ENCODE results near the gene PPP1R3C. TPM values are rescaled to one million over a fixed set of nuclear protein-coding genes. Genes with fewer than 3 reads are reported as not detected.

Gene PPP1R3C
- total and polyA plus RNA-seq, 12 donors = 7.8 to 52.9 (median 14.6) TPM

GRCh38 chr10:91614225-91614624 is 18.6 kb downstream of the PPP1R3C start:
- intact Hi-C loops (cut with DNase I) = no loop called here
- TF ChIP-seq POLR2A (IDR thresholded peaks at IDR 0.05) (no peak), CTCF (IDR thresholded peaks at IDR 0.05) (no peak)
- peak overlapping the region in 1 of 5 donors; percentile 13 for H3K27ac ChIP-seq

GRCh38 chr10:91613411-91614187 is 19.3 kb downstream of the PPP1R3C start:
- H3K4me1 ChIP-seq (replicated peaks in 1 of 2) = peaks cover 5 to 17% of the 10 kb centered on the region in 2 donors

More at GRCh38 chr10:91614225-91614624, 18.6 kb downstream of the PPP1R3C start:
- Histone ChIP-seq H3K4me1 (replicated peaks in 1 of 2) (peaks cover 2 to 14% of the 10 kb centered on the region in 2 donors), H3K36me3 (replicated peaks in 1 of 2) (no peaks in the 10 kb centered on the region), H3K4me3 (no peak overlapping the region), H3K9me3 (replicated peaks in 1 of 3) (no peaks in the 10 kb centered on the region), H3K27me3 (no peaks in the 10 kb centered on the region)
- WGBS, 4 donors = 74 to 88% (median 84%) methylated on average over 2 of the region's 2 CpGs
- DNase-seq = no peak

GRCh38 chr10:91610919-91611318 is 22.0 kb downstream of the PPP1R3C start:
- DNase-seq = no peak
- no peak for TF ChIP-seq CTCF (IDR thresholded peaks at IDR 0.05)
- TF ChIP-seq POLR2A (IDR thresholded peaks at IDR 0.05) = no peak
- no peaks in the 10 kb centered on the region for H3K27me3 ChIP-seq
- H3K4me3 ChIP-seq = no peak overlapping the region
- H3K9me3 ChIP-seq (replicated peaks in 1 of 3) = no peaks in the 10 kb centered on the region
- peaks cover 18 to 30% of the 10 kb centered on the region in 2 donors for H3K4me1 ChIP-seq (replicated peaks in 1 of 2)
- no peak overlapping the region for H3K27ac ChIP-seq
- intact Hi-C loops (cut with DNase I) = no loop called here
- H3K36me3 ChIP-seq (replicated peaks in 1 of 2) = no peaks in the 10 kb centered on the region
- WGBS, 4 donors = 81 to 90% (median 87%) methylated on average over 1 of the region's 1 CpG; no CpG with 5 or more reads in 1 of the 4 donors

More at GRCh38 chr10:91613411-91614187, 19.3 kb downstream of the PPP1R3C start:
- DNase-seq = peak in 6 of 7 donors; percentile 44 to 72 (median 69)
- Histone ChIP-seq H3K36me3 (replicated peaks in 1 of 2) (no peaks in the 10 kb centered on the region), H3K4me3 (no peak overlapping the region), H3K27ac (peak overlapping the region in 2 of 5 donors; percentile 13 to 26), H3K9me3 (replicated peaks in 1 of 3) (no peaks in the 10 kb centered on the region), H3K27me3 (no peaks in the 10 kb centered on the region)
- no peak for TF ChIP-seq CTCF (IDR thresholded peaks at IDR 0.05)
- no peak for TF ChIP-seq POLR2A (IDR thresholded peaks at IDR 0.05)
- 38 to 45% (median 42%) methylated on average over 4 of the region's 4 CpGs for WGBS, 4 donors
- intact Hi-C loops (cut with DNase I) = no loop called here

- no peak overlapping the region for H3K27ac ChIP-seq
- WGBS, 4 donors = 82 to 92% (median 91%) methylated on average over 4 of the region's 4 CpGs
- intact Hi-C loops (cut with DNase I) = no loop called here
- no peak for TF ChIP-seq CTCF (IDR thresholded peaks at IDR 0.05)
- TF ChIP-seq POLR2A (IDR thresholded peaks at IDR 0.05) = no peak
- no peak for DNase-seq
- H3K4me1 ChIP-seq (replicated peaks in 1 of 2) = peaks cover 20 to 32% of the 10 kb centered on the region in 2 donors
- no peaks in the 10 kb centered on the region for H3K9me3 ChIP-seq (replicated peaks in 1 of 3)
- no peaks in the 10 kb centered on the region for H3K36me3 ChIP-seq (replicated peaks in 1 of 2)
- no peaks in the 10 kb centered on the region for H3K27me3 ChIP-seq
- no peak overlapping the region for H3K4me3 ChIP-seq
Observed at GRCh38 chr10:91610444-91610843, 22.4 kb downstream of the PPP1R3C start.

All from adrenal gland (tissue), 12 donors.